HG03575 (cell line): ENCODE data around the gene ZNF513.
A peak's percentile ranks its signal among the peaks of the same experiment; 100 is the strongest.

Experiments used
- ATAC-seq: cut with Tn5 transposase; IDR thresholded peaks from one replicate; pipeline ENCODE4 v1.9.1; 2021; ENCODE audit not compliant: unreplicated experiment, insufficient number of reproducible peaks, low FRiP score; ENCODE audit errors: extremely low read depth

ZNF513 gene

GRCh38 chr2:27393225-27393624 lies 12.7 kb upstream of the ZNF513 start:
- ATAC-seq: no peak

GRCh38 chr2:27390822-27391679 lies 10.5 kb upstream of the ZNF513 start:
- no peak for ATAC-seq

GRCh38 chr2:27381577-27382181 lies 1.1 kb upstream of the ZNF513 start:
- ATAC-seq: no peak

- no peak for ATAC-seq
Observed at GRCh38 chr2:27379836-27380625, 503 bp downstream of the ZNF513 start.

- ATAC-seq: no peak
Observed at GRCh38 chr2:27379383-27379835, 1.1 kb downstream of the ZNF513 start.

GRCh38 chr2:27378809-27379290 lies 1.7 kb downstream of the ZNF513 start:
- no peak for ATAC-seq

- ATAC-seq: no peak
Observed at GRCh38 chr2:27378096-27378808, 2.3 kb downstream of the ZNF513 start.

- no peak for ATAC-seq
Observed at GRCh38 chr2:27377618-27378095, 2.9 kb downstream of the ZNF513 start.

GRCh38 chr2:27376866-27377617 lies 3.5 kb downstream of the ZNF513 start:
- ATAC-seq: no peak

GRCh38 chr2:27376151-27376865 lies 4.2 kb downstream of the ZNF513 start:
- no peak for ATAC-seq

GRCh38 chr2:27375513-27376099 lies 4.9 kb downstream of the ZNF513 start:
- no peak for ATAC-seq

- ATAC-seq: no peak
Observed at GRCh38 chr2:27373567-27373966, 7.0 kb downstream of the ZNF513 start.

GRCh38 chr2:27372937-27373336 lies 7.6 kb downstream of the ZNF513 start:
- no peak for ATAC-seq

- ATAC-seq: no peak
Observed at GRCh38 chr2:27370816-27371620, 9.5 kb downstream of the ZNF513 start.

- peak; percentile 70 for ATAC-seq
Observed at GRCh38 chr2:27370026-27370815, 10.3 kb downstream of the ZNF513 start, which contains the start of the genes EIF2B4 and SNX17. EIF2B4 (minus strand) TSS chr2:27370338; CDS start chr2:27370314, 24 bp downstream. SNX17 (plus strand) TSS chr2:27370616; CDS start chr2:27370744, 128 bp downstream.
